Pancreas (tissue), 10 donors: ENCODE results near the gene INAVA. TPM values are rescaled to one million over a fixed set of nuclear protein-coding genes. Genes with fewer than 3 reads are reported as not detected.
"Not testable (repeated sequence)": the region's sequence is repeated elsewhere in the genome, so short reads cannot be mapped to it uniquely, and the experiment has no call there.

Experiments
- ATAC-seq, 4 donors: fragments of 200-7000 bp; cut with Tn5 transposase; one replicate each; pipeline versions ENCODE4 v1.8.0 to v1.9.1; 2020; ENCODE audit warnings: mild to moderate bottlenecking in 4 of 4, moderate library complexity in 4 of 4
- DNase-seq, 6 donors: peaks; one replicate each; pipeline ENCODE4 v3.0.0-alpha.2; 2020
- FAIRE-seq: peaks from 2 replicates; lab custom pipeline; 2012; peaks lifted over from hg19 to GRCh38; lab: Jason Lieb, UNC
- H3K27ac ChIP-seq, 4 donors: fragments of 200-600 bp; sonication (generic); 1 replicate in 3 of 4; 2 replicates in 1 of 4; pipeline versions ENCODE4 v1.5.0 to v1.8.0; 2020
- H3K27me3 ChIP-seq, 4 donors: fragments of 200-600 bp; one replicate each; pipeline ENCODE4 v1.8.0; 2021
- H3K36me3 ChIP-seq, 3 donors: fragments of 200-600 bp; sonication (generic) in 1 of 3; one replicate each; pipeline versions ENCODE4 v1.5.0 to v1.8.0; 2020 to 2021
- H3K4me1 ChIP-seq, 3 donors: fragments of 200-600 bp; one replicate each; pipeline ENCODE4 v1.8.0; 2021
- H3K4me3 ChIP-seq, 4 donors: fragments of 200-600 bp; sonication (generic) in 2 of 4; one replicate each; pipeline versions ENCODE4 v1.5.0 to v1.8.0; 2020 to 2021
- H3K9me3 ChIP-seq, 4 donors: fragments of 200-600 bp; one replicate each; pipeline ENCODE4 v1.8.0; 2021
- CTCF ChIP-seq, 4 donors: fragments of 200-600 bp; sonication (generic) in 3 of 4; IDR thresholded peaks; one replicate each; pipeline versions ENCODE4 v1.5.0 to v1.8.0; 2021; ENCODE audit warnings: antibody characterized with exemption in 4 of 4
- WGBS, 2 donors: extraction: QIAGEN DNeasy Blood & Tissue Kit; methylation state at CpG; one replicate each; pipeline ENCODE4 v1.1.7; 2013; 5-methylcytosine and 5-hydroxymethylcytosine counted together
- intact Hi-C, 3 donors: fragments of 100-400 bp; cut with DNase I; formaldehyde crosslinking; loops; one replicate each; pipeline versions ENCODE4 v1.11.1 to v1.14.2; 2022
- polyA plus RNA-seq, 2 donors: library from polyadenylated mRNA; stranded (reverse); fragments of 200-250 nt; gene quantifications; one replicate each; pipeline ENCODE4 v1.2.3, GENCODE V29; 2013
- total RNA-seq, 6 donors: library from RNA; stranded (reverse); fragmentation: NEBNext Ultra II Directional in 4 of 6; extraction: Animal tissue kit (Norgen Biotek cat#: 25700) in 4 of 6; gene quantifications; one replicate each; pipeline versions ENCODE4 v1.2.1 to v1.2.4, GENCODE V29; 2021 to 2023
- donor health status: healthy with polysubstance abuse.
- donor health status: DM: no; HTN: no; CAD: no; lungs with moderate emphysema.
- donor health status: DM: no; HTN: no; CAD: no.
- donor health status: control.
- donor health status: control.
- donor health status: Bipolar disorder and iron deficiency.
- donor health status: DM: yes; HTN: yes; CAD: no.
- donor health status: DM: no; HTN: no; CAD: no.
- donor health status: DM: no; HTN: no; CAD: no.
- donor health status: DM: yes; HTN: yes; CAD: no.

The INAVA gene
- total and polyA plus RNA-seq, 8 donors = 5.0 to 26.6 (median 13.8) TPM

DNA sequence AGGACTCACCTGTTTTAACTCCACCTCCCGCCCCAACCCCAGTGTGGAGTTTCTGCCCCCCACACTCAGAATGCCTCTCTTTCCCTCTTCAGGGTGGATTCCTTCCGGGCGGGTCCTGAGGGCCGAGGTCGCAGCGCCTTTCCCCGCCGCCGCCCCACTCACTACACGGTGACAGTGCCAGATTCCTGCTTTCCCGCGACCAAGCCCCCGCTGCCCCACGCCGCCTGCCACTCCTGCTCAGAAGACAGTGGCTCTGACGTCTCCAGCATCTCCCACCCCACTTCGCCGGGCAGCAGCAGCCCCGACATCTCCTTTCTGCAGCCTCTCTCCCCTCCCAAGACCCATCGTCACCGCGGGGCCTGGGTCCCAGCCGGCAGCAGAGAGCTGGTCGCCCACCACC lies 16.7 kb downstream of the INAVA start:
- Histone ChIP-seq H3K4me3 (no peak overlapping the region), H3K27me3 (no peaks in the 10 kb centered on the region), H3K4me1 (no peaks in the 10 kb centered on the region), H3K9me3 (no peaks in the 10 kb centered on the region), H3K27ac (no peak overlapping the region), H3K36me3 (peaks cover 0 to 56% (median 0%) of the 10 kb centered on the region in 3 donors)
- no peak for TF ChIP-seq CTCF (IDR thresholded peaks at IDR 0.05)
- DNase-seq (no peak), FAIRE-seq (no peak), ATAC-seq (no peak)
- 92 to 93% methylated on average over 24 of the region's 24 CpGs for WGBS, 2 donors
- intact Hi-C loops = no loop called here

DNA sequence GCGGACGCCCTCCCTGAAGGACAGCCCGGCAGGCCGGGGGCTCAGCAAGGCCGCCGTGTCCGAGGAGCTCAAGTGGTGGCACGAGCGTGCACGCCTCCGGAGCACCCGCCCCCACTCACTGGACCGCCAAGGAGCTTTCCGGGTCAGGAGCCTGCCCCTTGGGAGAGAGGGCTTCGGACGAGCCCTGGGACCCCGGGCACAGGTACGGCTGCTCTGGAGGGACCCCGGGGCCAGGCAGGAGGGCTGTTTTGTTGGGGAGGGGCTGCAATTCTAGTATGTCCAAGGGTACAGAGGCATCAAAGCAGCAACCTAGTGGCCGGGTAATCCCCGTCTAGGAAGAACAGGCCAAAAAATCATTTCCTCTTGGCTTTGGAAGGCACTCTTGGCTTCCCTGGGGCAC lies 17.2 kb downstream of the INAVA start:
- H3K36me3 ChIP-seq = peaks cover 0 to 56% (median 0%) of the 10 kb centered on the region in 3 donors
- ATAC-seq, DNase-seq, H3K27me3 ChIP-seq, H3K4me1 ChIP-seq, intact Hi-C loops, H3K9me3 ChIP-seq, H3K27ac ChIP-seq, FAIRE-seq, H3K4me3 ChIP-seq: not testable (repeated sequence)
- 85 to 90% methylated on average over 8 to 17 of the region's 21 CpGs for WGBS, 2 donors

DNA sequence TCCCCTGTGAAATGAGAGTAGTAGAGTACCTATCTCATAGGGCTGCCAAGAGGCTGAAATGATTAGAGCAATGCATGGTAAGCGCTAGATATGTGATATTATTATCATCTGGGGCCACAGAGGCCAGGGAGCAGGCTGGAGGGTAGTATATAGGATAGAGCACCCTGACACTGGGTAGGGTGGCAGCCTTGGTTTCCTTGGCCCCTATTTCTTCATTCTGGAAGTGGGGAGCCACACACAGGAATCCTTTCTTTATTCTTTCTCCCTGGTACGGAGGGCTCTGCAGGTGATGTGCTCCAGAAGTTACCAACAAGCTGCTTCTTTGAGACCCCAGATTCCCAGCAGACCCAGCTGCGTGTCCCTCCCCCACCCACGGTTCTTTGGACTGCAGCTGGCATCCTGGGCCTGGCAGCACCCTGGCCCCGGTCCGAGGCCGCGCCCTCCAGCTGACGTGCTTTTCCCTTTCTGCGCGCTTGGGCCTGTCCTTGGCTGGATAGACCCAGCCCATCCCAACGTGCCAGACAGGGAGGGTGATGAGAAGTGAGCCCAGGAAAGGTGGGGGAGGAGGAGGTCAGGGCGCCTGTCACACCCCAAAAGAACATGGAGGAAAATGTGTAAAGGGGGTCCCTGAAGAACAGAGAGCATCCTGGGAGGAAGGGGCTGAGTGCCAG lies 18.2 kb downstream of the INAVA start:
- 82 to 85% methylated on average over 13 of the region's 13 CpGs for WGBS, 2 donors
- peaks cover 0 to 49% (median 0%) of the 10 kb centered on the region in 3 donors for H3K36me3 ChIP-seq
- no peaks in the 10 kb centered on the region for H3K27me3 ChIP-seq
- FAIRE-seq (no peak), DNase-seq (no peak), ATAC-seq (no peak)
- no peak overlapping the region for H3K4me3 ChIP-seq
- intact Hi-C loops = no loop called here
- TF ChIP-seq CTCF (IDR thresholded peaks at IDR 0.05) = no peak
- no peaks in the 10 kb centered on the region for H3K4me1 ChIP-seq
- no peak overlapping the region for H3K27ac ChIP-seq
- no peaks in the 10 kb centered on the region for H3K9me3 ChIP-seq

DNA sequence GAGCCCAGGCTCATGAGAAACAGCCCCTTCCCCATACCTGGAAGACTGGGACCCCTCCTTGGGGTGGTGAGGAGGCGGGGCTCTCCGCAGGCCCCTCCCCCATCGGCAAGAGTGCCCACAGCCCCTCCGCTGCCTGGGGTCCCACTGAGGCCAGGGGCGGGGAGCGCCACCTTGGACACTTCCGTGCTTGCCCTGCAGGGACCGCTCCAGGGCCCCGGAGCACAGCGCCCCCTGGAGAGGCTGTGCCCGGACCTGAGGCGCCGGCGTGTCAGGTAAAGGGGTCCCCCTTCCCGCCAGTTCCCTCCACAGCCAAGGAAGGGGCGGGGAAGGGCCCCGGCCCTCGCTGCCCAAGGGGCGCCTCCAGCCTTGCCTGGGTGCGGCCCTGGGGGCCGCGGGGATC lies 21.5 kb downstream of the INAVA start:
- DNase-seq (peak in 2 of 6 donors; percentile 38 to 70), ATAC-seq (peak in 1 of 4 donors; percentile 15), FAIRE-seq (no peak)
- H3K4me3 ChIP-seq = no peak overlapping the region
- no peak for TF ChIP-seq CTCF (IDR thresholded peaks at IDR 0.05)
- WGBS, 2 donors = 67 to 71% methylated on average over 11 to 22 of the region's 22 CpGs
- no peaks in the 10 kb centered on the region for H3K9me3 ChIP-seq
- no peak overlapping the region for H3K27ac ChIP-seq
- intact Hi-C loops = no loop called here
- H3K36me3 ChIP-seq = peaks cover 0 to 20% (median 0%) of the 10 kb centered on the region in 3 donors
- no peaks in the 10 kb centered on the region for H3K27me3 ChIP-seq
- H3K4me1 ChIP-seq = no peaks in the 10 kb centered on the region

- H3K9me3 ChIP-seq = no peaks in the 10 kb centered on the region
- WGBS, 2 donors = 78 to 85% methylated on average over 11 of the region's 11 CpGs
- H3K27me3 ChIP-seq = no peaks in the 10 kb centered on the region
- H3K27ac ChIP-seq = no peak overlapping the region
- FAIRE-seq = no peak
- H3K36me3 ChIP-seq = peaks cover 0 to 15% (median 0%) of the 10 kb centered on the region in 3 donors
- no peaks in the 10 kb centered on the region for H3K4me1 ChIP-seq
- no peak overlapping the region for H3K4me3 ChIP-seq
- no peak for ATAC-seq
- intact Hi-C loops = no loop called here
- no peak for DNase-seq
- no peak for TF ChIP-seq CTCF (IDR thresholded peaks at IDR 0.05)
Observed at GRCh38 chr1:200916681-200917080, 22.0 kb downstream of the INAVA start.
